Left forelimb (tissue), 1 donor: ENCODE data around the gene SH3RF2.
"Not testable (repeated sequence)": the region's sequence is repeated elsewhere in the genome, so short reads cannot be mapped to it uniquely, and the experiment has no call there.

Experiments
- DNase-seq: peaks from one replicate; pipeline ENCODE4 v3.0.0-alpha.2; 2018; ENCODE audit warnings: low spot score

The SH3RF2 gene

GRCh38 chr5:146082798-146083197 lies 146.4 kb downstream of the SH3RF2 start:
- no peak for DNase-seq

- no peak for DNase-seq
These were observed 148.0 kb downstream of the SH3RF2 start for GRCh38 chr5:146084376-146084775.

- DNase-seq = no peak
These were observed 151.7 kb downstream of the SH3RF2 start for GRCh38 chr5:146088098-146088497.

- DNase-seq = no peak
These were observed 152.9 kb downstream of the SH3RF2 start for GRCh38 chr5:146089287-146089686.

GRCh38 chr5:146091881-146092280 lies 155.5 kb downstream of the SH3RF2 start:
- DNase-seq = no peak

- no peak for DNase-seq
These were observed 161.7 kb downstream of the SH3RF2 start for GRCh38 chr5:146098047-146098446.

GRCh38 chr5:146101646-146102045 lies 165.3 kb downstream of the SH3RF2 start:
- DNase-seq = no peak

GRCh38 chr5:146103594-146103993 lies 167.2 kb downstream of the SH3RF2 start:
- no peak for DNase-seq

GRCh38 chr5:146105477-146105876 lies 169.1 kb downstream of the SH3RF2 start, which contains the start of gene PLAC8L1:
TSS of gene PLAC8L1 (minus strand) at chr5:146105577. CDS start at chr5:146104311, 1,266 bp downstream.
- DNase-seq = no peak

- DNase-seq = no peak
These were observed 171.5 kb downstream of the SH3RF2 start for GRCh38 chr5:146107901-146108300.

GRCh38 chr5:146108870-146109269 lies 172.5 kb downstream of the SH3RF2 start:
- not testable (repeated sequence) for DNase-seq

GRCh38 chr5:146109379-146109778 lies 173.0 kb downstream of the SH3RF2 start:
- DNase-seq = no peak

GRCh38 chr5:146111409-146111808 lies 175.0 kb downstream of the SH3RF2 start:
- no peak for DNase-seq

- DNase-seq = no peak
These were observed 176.1 kb downstream of the SH3RF2 start for GRCh38 chr5:146112476-146112875.
